Measurements from ENCODE around the gene BMP6. TPM values are rescaled to one million over a fixed set of nuclear protein-coding genes. Genes with fewer than 3 reads are reported as not detected.

The BMP6 gene
- total RNA-seq, 1 donor from 2014 or later, result 0.97 TPM

DNA sequence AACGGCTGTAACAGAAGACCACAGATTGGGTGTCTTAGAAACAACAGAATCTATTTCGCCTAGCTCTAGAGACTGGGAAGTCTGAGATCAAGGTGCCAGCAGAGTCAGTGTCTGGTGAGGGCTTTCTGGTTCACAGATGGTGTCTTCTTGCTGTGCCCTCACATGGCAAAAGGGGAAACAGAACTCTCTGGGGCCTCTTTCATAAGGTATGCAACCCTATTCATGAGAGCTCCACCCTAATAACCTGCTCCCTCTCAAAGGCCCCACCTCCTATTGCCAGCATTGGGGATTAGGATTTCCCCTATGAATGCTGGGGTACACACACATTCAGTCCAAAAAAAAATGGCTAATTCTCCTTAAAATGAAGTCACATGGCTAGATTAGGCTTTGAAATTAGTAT is 174.7 kb downstream of the BMP6 start:
- H3K9me3 Mint-ChIP-seq (ENCODE audit: unreplicated experiment), result no peaks in the 10 kb centered on the region
- TF ChIP-seq, protein P1, sequence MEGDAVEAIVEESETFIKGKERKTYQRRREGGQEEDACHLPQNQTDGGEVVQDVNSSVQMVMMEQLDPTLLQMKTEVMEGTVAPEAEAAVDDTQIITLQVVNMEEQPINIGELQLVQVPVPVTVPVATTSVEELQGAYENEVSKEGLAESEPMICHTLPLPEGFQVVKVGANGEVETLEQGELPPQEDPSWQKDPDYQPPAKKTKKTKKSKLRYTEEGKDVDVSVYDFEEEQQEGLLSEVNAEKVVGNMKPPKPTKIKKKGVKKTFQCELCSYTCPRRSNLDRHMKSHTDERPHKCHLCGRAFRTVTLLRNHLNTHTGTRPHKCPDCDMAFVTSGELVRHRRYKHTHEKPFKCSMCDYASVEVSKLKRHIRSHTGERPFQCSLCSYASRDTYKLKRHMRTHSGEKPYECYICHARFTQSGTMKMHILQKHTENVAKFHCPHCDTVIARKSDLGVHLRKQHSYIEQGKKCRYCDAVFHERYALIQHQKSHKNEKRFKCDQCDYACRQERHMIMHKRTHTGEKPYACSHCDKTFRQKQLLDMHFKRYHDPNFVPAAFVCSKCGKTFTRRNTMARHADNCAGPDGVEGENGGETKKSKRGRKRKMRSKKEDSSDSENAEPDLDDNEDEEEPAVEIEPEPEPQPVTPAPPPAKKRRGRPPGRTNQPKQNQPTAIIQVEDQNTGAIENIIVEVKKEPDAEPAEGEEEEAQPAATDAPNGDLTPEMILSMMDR (IDR thresholded peaks at IDR 0.05; ENCODE audit: unreplicated experiment), result no peak
- peaks cover 46% of the 10 kb centered on the region for H3K36me3 Mint-ChIP-seq (ENCODE audit: low read depth, unreplicated experiment)
- H3K27me3 Mint-ChIP-seq (ENCODE audit: unreplicated experiment), result no peaks in the 10 kb centered on the region
- peaks cover 6% of the 10 kb centered on the region for H3K4me1 Mint-ChIP-seq (ENCODE audit: unreplicated experiment)
- no peak overlapping the region for H3K27ac Mint-ChIP-seq (ENCODE audit: unreplicated experiment)
- no peak overlapping the region for H3K4me3 Mint-ChIP-seq (ENCODE audit: unreplicated experiment)
- DNase-seq (ENCODE audit: low spot score), result no peak

DNA sequence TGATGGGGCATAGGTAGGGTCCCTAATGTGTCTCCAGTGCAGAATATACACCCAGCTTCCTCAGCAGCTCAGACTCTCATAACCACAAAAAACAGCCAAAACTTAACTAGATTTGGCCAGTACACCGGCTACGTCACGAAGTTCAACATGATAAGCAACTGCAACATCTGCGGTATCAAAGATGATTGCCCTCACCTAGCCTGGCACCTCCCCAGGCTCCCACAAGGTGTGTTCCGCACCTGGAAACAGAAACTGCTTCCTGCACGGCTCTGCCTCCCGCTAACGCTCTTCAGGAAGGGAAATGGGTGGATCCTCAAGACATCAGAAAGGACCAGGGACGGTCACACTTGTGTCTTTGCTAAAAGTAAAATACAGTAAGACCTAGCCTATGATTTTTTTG is 175.2 kb downstream of the BMP6 start:
- TF ChIP-seq, protein P1 (IDR thresholded peaks at IDR 0.05; ENCODE audit: unreplicated experiment), result no peak
- Mint-ChIP-seq H3K4me1 (ENCODE audit: unreplicated experiment) (peaks cover 6% of the 10 kb centered on the region), H3K4me3 (ENCODE audit: unreplicated experiment) (peak overlapping the region; percentile 20), H3K27ac (ENCODE audit: unreplicated experiment) (no peak overlapping the region), H3K27me3 (ENCODE audit: unreplicated experiment) (no peaks in the 10 kb centered on the region), H3K9me3 (ENCODE audit: unreplicated experiment) (no peaks in the 10 kb centered on the region), H3K36me3 (ENCODE audit: low read depth, unreplicated experiment) (peaks cover 43% of the 10 kb centered on the region)
- DNase-seq (ENCODE audit: low spot score), result no peak

DNA sequence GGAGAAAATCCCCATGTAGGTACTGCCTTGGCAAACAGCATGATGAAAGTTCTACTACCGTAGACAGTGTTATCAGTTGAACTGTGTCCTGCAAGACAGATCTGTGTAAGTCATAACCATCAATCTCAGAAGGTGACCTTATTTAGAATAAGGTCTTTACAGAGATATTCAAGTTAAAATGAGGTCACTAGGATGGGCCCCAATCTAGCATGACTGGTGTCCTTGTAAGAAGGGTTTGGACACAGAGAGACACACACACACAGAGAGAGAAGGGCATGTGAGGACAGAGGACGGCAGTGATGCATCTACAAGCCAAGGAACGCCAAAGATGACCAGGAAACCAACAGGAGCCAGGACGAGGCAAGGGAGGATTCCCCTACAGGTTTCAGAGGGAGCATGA is 175.9 kb downstream of the BMP6 start:
- peaks cover 36% of the 10 kb centered on the region for H3K36me3 Mint-ChIP-seq (ENCODE audit: low read depth, unreplicated experiment)
- no peaks in the 10 kb centered on the region for H3K27me3 Mint-ChIP-seq (ENCODE audit: unreplicated experiment)
- no peaks in the 10 kb centered on the region for H3K9me3 Mint-ChIP-seq (ENCODE audit: unreplicated experiment)
- H3K27ac Mint-ChIP-seq (ENCODE audit: unreplicated experiment), result no peak overlapping the region
- H3K4me3 Mint-ChIP-seq (ENCODE audit: unreplicated experiment), result no peak overlapping the region
- TF ChIP-seq, protein P1 (IDR thresholded peaks at IDR 0.05; ENCODE audit: unreplicated experiment), result no peak
- no peak for DNase-seq (ENCODE audit: low spot score)
- H3K4me1 Mint-ChIP-seq (ENCODE audit: unreplicated experiment), result peaks cover 6% of the 10 kb centered on the region

DNA sequence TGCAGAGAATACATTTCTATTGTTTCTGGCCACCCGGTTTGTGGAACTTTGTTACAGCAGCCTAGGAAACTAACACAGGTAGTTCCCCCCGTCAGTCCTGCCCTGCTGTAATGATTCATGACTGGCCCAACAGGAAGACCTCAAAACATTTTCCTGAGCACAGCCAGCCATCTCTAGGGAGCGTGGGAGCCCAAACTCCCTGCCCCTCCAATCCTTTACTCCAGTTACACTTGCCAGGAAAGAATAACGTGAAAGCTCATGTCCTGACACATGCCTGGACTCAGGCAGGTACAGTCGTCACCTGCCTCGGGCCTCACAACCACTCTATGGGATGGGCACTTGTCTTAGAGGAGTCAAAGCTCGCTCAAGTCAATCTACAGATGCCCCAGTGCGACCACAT is 176.3 kb downstream of the BMP6 start:
- no peak overlapping the region for H3K27ac Mint-ChIP-seq (ENCODE audit: unreplicated experiment)
- no peaks in the 10 kb centered on the region for H3K27me3 Mint-ChIP-seq (ENCODE audit: unreplicated experiment)

GRCh38 chr6:7902867-7903266 is 177.0 kb downstream of the BMP6 start:
- no peak overlapping the region for H3K27ac Mint-ChIP-seq (ENCODE audit: unreplicated experiment)
- TF ChIP-seq, protein P1 (IDR thresholded peaks at IDR 0.05; ENCODE audit: unreplicated experiment), result no peak
- no peaks in the 10 kb centered on the region for H3K27me3 Mint-ChIP-seq (ENCODE audit: unreplicated experiment)
- H3K4me1 Mint-ChIP-seq (ENCODE audit: unreplicated experiment), result peaks cover 6% of the 10 kb centered on the region
- peaks cover 32% of the 10 kb centered on the region for H3K36me3 Mint-ChIP-seq (ENCODE audit: low read depth, unreplicated experiment)
- DNase-seq (ENCODE audit: low spot score), result no peak
- no peaks in the 10 kb centered on the region for H3K9me3 Mint-ChIP-seq (ENCODE audit: unreplicated experiment)
- peak overlapping the region; percentile 23 for H3K4me3 Mint-ChIP-seq (ENCODE audit: unreplicated experiment)

More for the DNA sequence above, 176.3 kb downstream of the BMP6 start:
- Mint-ChIP-seq H3K9me3 (ENCODE audit: unreplicated experiment) (no peaks in the 10 kb centered on the region), H3K4me1 (ENCODE audit: unreplicated experiment) (peaks cover 6% of the 10 kb centered on the region), H3K4me3 (ENCODE audit: unreplicated experiment) (no peak overlapping the region), H3K36me3 (ENCODE audit: low read depth, unreplicated experiment) (peaks cover 35% of the 10 kb centered on the region)
- DNase-seq (ENCODE audit: low spot score), result no peak
- TF ChIP-seq, protein P1 (IDR thresholded peaks at IDR 0.05; ENCODE audit: unreplicated experiment), result no peak
